Muscle of arm (tissue), 12 donors: Measurements from ENCODE around the gene WFDC1. TPM values are rescaled to one million over a fixed set of nuclear protein-coding genes. Genes with fewer than 3 reads are reported as not detected.

Source experiments
- DNase-seq: peaks from one replicate; pipeline ENCODE4 v3.0.0-alpha.2; 2013
- polyA plus RNA-seq, 12 donors: library from polyadenylated mRNA; unstranded; fragments of 120-200 nt; gene quantifications; one replicate each; pipeline ENCODE4 v1.2.1, GENCODE V29; 2013; ENCODE audit not compliant: insufficient read length in 12 of 12

Gene WFDC1
- polyA plus RNA-seq, 12 donors = 1.2 to 2.6 (median 1.6) TPM; not detected in 2

DNA sequence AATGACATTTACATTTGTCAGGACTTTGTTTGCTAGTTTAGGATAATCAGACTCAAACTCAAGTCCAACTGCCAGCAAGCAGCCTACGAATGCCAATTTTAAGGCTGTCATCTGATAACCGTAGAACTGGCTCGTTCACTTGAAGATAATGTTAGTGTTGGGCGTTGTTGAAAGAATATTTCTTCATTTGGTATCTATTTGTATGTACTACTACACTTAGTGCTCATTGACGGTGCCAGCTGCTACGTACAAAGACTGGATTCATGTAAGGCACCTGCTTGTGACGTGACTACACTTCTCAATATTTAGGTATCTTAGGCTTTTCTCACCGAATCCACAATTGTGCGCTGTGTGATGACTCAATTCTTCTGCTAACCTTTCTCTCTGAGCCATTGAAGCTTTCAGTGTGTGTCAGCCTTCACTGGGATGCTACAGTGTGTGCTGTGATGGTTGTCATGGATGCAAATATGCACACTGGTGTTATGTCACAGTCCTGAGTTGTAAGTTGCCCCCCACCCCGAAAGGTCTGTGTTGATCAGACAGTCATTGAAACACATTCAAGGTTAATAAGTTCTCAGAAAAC, 79.3 kb downstream of the WFDC1 start:
- DNase-seq = no peak

DNA sequence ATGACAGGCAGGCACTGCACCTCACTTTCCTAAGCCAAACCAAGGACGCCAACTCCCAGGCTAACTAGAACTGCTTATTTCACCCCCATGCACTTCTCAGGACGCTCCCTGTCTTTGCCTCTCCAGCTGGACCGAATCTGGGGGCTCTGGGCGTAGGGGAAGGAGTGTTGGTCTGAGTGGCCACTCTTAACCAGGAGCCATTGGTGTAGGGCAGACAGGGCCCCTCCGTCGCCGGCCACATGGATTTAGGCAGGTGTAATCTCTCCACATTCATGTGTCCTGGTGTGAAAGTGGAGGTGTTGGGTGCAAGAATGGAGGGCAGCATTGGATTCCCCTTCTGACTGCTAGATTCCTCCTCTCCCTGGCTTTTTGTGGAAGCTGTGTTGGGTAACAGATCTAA, 83.4 kb downstream of the WFDC1 start:
- DNase-seq = no peak

DNA sequence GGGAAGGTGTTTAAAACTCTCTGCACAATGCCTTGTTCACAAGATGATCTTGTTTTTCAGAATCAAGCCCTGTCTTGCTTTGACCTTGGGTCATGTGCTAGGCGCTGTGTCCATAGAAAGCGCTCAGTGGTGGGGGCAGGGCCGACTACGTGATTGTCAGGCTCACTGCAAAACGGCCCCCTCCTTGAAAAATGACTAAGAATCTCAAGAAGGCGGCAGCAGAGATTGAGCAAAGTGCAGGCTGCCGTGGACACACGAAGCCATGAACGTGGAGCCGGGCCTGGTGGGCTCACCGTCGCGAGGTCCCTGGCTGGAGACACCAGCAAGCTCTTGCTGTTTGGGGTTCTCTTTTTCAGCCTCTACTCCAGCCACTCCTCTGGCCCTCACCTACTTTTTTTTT, 83.9 kb downstream of the WFDC1 start:
- DNase-seq = no peak

DNA sequence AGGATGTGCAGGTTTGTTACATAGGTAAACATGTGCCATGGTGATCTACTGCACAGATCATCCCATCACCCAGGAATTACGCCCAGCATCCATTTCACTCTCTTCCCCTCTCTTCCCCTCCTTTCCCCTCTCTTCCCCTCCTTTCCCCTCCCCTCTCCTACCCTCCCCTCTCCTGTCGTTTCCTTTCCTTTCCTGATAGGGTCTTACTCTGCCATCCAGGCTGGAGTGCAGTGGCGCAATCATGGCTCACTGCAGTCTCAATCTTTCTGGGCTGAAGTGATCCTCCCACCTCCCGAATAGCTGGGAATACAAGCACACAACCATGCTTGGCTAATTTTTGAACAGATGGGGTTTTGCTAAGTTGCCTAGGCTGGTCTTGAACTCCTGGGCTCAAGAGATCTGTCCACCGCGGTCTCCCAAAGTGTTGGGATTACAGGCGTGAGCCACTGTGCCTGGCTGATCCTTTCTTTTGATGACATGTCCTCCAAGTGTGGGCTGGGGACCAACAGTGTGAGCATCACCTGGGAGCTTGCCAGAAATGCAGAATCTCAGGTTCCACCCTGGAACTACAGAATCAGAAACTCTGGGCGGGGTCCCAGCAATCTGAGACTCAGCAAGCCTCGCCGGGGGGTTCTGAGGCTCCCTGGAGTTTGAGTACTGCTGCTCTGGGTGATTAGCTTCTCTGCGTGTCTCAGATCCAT, 84.5 kb downstream of the WFDC1 start:
- DNase-seq = no peak

Other genes starting within 250 kb of the WFDC1 start
- 10 to 100 TPM in 11 of 12 donors, not detected in 1; 60.7 to 92.3 (median 69.3) TPM for gene MBTPS1, start 177.9 kb upstream of the WFDC1 start, polyA plus RNA-seq
- 10 to 100 TPM in 11 of 12 donors, not detected in 1; 14.2 to 21.3 (median 19.5) TPM for gene HSDL1, start 149.7 kb upstream of the WFDC1 start, polyA plus RNA-seq
- gene DNAAF1, start 149.6 kb upstream of the WFDC1 start, polyA plus RNA-seq = under 1 TPM in 10 of 12 donors, not detected in 2; 0.13 to 0.70 (median 0.33) TPM
- 10 to 100 TPM in 11 of 12 donors, not detected in 1; 18.2 to 43.1 (median 25.1) TPM for gene TAF1C, start 107.8 kb upstream of the WFDC1 start, polyA plus RNA-seq
- gene ADAD2, start 103.7 kb upstream of the WFDC1 start, polyA plus RNA-seq = 1 to 10 TPM in 4 of 12 donors, under 1 TPM in 5, not detected in 3; 0.37 to 2.4 (median 0.88) TPM
- gene KCNG4, start 54.9 kb upstream of the WFDC1 start, polyA plus RNA-seq = under 1 TPM in 7 of 12 donors, not detected in 5; 0.04 to 0.10 (median 0.05) TPM
- 10 to 100 TPM in 1 of 12 donors, 1 to 10 TPM in 3, under 1 TPM in 7, not detected in 1; 0.22 to 10.4 (median 0.58) TPM for gene ATP2C2, start 73.7 kb downstream of the WFDC1 start, polyA plus RNA-seq
- 10 to 100 TPM in 6 of 12 donors, 1 to 10 TPM in 5, not detected in 1; 3.3 to 16.0 (median 11.5) TPM for gene MEAK7, start 209.8 kb downstream of the WFDC1 start, polyA plus RNA-seq